Stimulated activated CD8-positive, alpha-beta memory T cell treated with anti-CD3 and anti-CD28 coated beads, Interleukin-7, amount 100 ng/mL, for 1 hour (primary cell): ENCODE data around the gene ARHGAP26.
A peak's percentile ranks its signal among the peaks of the same experiment; 100 is the strongest.

Experiments
- DNase-seq, 2 donors: peaks; one replicate each; pipeline ENCODE4 v3.0.0-alpha.2; 2020; ENCODE audit warnings: low read depth in 2 of 2

ARHGAP26 gene

DNA sequence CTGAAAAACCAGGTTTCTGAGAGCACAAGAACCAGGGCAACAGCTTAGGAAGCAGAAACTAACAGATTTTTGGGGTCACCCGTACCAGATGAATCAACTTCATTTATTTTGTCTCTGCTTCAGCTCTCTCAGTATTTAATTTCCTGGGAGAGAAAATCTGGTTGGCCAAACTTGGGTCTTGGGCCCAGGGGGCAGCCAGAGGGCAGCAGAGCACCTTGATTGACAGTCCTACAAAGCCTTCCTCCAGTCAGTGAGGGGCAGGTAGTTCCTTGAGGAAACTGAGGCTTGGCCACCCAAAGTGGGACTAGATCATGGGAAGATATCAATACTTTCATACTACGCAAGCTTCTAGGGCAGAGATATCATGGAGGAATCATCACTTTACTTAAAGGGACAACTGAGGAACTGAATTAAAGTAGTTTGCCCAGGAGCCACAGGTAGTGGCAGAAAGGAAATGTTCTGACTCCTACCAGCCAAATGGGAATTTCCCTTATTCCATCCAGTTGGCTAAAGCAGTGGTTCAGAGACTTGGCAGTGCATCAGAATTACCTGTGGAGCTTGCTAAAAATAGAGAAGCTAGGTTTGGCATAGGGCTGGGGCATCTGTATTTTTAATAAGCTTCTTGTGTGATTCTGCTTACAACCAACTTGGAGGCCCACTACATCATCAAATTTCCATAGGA is 21.5 kb upstream of the ARHGAP26 start:
- peak; percentile 29 to 37 for DNase-seq

DNA sequence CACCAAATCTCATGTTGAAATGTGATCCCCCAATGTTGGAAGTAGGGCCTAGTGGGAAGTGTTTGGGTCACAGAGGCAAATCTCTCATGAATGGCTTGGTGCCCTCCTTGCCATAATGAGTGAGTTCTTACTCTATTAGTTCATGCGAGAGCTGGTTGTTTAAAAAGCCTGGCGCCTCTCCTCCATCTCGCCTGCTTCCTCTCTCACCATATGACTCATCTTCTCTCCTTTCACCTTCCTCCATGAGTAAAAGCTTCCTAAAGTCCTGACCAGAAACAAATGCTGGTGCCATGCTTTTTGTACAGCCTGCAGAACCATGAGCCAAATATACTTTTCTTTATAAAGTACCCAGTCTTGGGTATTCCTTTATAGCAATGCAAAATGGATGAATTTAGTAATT is 20.9 kb upstream of the ARHGAP26 start:
- DNase-seq = no peak

DNA sequence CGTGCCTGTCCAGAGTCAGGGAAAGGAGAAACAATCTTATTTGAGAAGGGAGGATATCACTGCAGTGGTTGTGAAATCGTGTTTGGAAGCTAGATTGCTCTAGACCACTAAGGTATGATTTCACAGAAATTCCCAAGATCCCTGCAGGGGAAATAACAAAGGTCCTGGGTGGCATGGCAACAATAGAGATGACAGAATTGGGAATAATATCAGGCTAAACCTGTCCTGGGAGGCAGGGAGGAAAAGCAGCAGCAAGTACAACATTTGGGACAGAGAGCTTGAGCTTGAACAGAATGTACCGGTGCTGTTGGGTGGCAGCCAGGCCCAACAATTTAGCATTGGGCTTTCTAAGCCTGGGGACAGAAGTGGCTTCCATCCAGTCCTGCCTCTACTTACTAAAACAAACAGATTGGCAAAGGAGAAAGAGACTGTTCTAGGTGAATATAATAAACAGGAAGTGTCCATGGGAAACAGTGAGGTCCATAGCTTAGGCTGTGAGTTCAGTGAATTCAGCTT is 17.0 kb upstream of the ARHGAP26 start:
- DNase-seq = no peak

DNA sequence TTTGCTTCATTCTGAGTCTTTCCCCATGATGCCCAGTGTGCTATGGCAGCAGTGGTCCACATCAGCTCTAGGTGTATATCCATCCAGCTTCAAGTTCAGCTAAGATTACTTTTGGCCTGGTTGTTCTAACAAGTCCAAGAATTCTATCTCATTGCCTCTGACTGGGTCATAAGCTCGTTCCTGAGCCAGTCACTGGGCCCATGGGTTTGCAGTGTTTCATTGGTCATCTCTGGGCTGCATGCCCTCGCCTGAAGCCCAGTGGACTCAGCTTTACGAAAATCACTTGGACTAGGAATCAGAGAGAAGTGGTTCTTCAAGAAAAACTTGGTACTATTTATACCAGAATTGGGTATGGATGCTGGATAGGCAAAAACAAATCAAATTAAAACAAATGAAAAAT is 16.1 kb upstream of the ARHGAP26 start:
- no peak for DNase-seq

DNA sequence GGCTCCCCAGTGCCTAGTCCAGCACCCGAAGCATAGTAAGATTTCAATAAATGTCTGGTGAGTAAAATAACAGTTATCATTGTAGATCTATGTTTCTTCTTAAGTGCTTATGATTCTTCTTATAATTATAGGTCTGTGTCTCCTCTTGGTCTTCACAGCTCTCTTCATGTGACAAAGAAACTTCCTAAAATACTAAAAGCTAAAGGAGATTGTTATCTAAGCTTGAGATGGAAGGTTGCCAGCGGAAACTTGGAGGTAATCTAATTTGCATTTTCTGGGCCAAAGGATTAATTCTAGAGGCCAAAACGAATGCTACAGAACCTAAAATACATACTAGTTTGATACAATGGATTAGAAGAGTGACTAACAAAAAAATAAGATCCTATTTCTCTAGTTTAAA is 13.6 kb upstream of the ARHGAP26 start:
- no peak for DNase-seq

DNA sequence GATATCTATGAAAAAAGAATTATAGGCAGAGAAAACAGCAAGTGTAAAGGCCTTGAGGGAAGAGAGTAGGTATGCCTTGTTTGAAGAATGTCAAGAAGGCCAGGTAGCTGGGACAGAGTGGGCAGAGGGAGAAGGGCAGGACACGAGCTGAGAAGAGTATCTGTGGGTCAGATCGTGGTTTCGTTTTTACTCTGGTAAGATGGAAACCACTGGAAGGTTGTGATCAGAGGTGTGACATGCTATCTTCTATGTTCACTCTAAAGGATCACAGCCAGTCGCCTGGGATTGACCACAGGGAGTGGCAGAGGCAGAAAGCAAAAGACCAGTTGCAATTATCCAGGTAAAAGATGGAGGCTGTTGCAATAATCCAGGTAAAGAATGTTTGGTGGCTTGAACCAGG is 12.6 kb upstream of the ARHGAP26 start:
- DNase-seq = no peak

DNA sequence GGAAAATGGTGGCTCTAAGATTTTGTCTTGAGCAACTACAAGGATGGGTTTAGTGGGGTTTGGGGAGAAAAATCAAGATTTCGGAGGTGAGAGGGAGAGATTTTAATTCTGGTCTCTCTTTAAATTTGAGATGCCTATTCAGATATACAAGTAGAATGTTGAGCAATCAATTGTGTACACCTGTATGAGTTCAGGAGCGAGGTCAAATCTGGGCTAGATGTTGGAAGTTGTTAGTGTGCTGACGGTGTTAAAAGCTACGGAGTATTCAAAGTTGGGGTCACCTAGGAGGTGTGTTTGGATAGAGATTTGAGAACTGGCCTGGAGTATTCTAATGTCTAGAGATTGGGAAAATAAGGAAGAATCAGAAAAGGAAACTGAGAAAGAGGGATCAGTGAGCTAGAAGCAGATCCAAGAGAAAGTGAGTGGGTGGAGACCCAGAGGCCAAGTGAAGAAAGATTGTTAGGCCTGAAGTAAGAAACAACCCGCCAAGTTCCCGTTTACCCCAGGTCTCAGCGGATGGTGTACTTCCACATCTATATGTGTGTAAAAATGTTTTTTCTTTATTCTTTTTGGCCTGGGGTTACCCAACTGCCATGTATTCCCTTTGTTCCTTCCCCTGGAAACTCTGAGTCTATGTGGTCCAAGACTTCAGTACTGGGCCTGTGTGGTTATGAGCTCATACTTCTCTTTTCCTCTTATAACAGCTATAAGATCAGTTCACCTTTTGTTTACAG is 11.9 kb upstream of the ARHGAP26 start:
- DNase-seq = no peak

DNA sequence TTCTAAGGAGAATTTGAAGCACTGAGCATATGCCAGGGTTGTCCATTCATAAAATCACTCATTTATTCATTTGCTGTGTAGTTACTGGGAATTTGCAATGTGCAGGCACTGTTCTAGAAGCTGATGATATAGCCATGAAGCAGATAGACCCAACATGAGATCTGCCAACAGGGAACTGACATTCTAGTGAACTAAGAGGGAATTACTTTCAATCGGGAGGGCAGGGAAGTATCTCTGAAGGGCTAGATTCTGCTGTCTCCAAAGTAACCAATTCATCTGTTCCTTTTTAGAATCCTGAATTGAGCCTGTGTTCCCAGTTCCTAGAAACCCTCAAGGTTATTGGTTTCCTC is 11.4 kb upstream of the ARHGAP26 start:
- DNase-seq = no peak

DNA sequence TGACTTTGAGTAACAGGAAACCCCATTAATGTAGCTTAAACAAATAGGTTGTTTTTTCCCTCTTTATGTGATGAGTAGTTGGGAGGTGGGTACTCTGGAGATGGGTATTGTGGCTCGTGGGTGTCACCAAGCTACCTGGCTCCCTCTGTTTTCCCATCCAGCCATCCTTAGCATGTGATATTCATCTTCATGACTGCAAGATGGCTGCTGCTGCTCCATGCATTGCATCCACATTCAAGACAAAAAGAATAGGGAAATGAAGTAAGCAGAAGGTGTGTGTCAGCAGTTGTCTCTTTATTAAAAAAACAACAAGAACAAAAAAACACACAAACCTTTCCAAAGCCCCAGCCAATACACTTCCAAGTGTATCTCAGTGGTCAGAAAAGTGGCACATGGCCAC is 6.5 kb upstream of the ARHGAP26 start:
- DNase-seq = no peak

DNA sequence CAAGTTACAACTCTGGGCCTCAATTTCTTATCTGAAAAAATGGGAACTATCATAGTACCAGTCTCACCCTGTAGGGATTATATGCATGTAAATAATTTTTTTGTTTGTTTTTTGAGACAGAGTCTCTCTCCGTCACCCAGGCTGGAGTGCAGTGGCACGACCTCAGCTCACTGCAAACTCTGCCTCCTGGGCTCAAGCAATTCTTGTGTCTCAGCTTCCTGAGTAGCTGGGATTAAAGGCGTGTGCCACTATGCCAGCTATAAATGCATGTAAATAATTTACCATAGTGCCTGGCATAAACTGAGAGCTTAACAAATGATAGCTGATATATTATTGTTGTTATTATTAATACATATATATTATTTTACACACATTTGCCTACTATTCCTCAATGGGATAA is 3.0 kb upstream of the ARHGAP26 start:
- no peak for DNase-seq

DNA sequence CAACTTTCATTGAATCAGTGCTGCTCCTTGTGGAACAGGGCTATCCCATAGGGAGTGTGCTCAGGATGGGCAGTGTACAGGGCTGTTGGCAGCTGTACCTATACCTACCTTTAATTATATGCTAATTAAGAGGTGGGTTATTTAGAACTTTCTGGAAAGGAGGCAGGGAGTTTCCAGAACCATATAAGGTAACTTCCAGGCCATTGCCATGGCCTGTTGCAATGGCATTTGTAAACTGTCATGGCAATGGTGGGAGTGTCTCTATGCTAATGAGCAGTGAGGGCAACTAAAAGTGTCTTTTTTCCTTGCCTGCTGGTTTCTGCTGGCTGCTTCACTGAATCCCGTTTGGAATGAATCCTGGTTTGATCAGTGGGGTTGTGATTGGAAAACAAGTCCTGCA is 2.3 kb upstream of the ARHGAP26 start:
- DNase-seq = no peak

DNA sequence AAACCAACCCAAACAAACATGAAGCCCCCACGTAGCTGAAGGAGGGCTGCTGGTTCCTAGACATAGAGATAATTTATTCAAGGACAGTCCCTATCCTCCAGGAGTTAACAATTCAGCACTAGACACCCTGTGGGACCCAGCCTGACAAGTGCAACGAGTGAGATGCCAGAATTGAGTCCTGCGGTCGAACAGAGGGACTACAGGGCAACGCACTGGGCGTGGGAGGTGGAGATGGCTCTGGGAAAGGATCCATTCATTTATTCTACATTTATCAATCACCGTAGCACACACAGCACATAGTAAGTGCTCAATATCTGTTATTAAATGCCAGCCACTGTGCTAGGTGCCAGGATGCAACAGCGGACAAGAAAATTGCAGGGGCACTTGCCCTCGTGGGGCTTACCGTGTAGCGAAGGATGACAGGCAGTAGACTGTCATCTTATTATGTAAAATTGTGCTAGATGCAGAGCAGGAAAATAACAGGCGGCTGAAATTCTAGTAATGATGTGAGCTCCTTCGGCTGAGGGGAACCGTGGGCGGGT is 855 bp upstream of the ARHGAP26 start:
- no peak for DNase-seq

DNA sequence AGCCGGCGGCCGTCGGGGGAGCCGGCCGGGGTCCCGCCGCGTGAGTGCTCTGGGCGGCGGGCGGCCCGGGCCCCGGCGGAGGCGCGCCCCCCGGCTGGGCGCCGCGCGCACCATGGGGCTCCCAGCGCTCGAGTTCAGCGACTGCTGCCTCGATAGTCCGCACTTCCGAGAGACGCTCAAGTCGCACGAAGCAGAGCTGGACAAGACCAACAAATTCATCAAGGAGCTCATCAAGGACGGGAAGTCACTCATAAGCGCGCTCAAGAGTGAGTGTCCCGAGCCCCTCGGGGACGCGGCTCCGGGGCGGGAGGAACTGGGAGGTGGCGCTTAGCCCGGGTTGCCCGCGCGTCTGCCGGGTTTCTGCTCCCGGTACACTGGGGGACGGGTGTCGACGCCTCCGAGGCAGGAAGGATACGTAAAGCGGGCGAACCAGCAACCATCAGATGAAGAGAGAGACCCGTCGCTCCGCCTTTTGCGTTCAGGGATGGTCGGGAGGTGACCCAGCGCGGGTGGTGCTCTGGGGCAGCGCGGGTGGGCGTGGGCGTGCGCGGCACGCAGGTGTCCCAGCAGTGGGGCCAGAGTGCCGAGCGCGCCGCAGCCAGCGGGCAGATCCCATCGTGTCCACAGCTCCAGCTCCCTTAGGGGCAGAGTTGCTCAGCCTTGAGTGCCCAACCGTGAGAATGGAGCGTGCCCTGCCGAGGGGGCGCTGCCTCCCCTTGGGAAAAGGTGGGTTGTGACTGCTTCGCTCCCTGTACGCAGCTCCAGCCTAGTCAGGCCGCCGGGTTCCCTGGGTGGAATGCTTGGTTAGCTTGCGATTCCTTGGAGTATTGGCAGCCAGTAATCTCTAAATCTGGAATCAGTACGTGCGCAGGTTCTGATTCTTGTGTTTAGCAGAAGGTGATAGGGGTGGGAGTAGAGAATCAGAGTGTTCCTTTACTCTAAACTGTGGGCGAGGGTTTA is 753 bp downstream of the ARHGAP26 start:
- peak; percentile 27 to 35 for DNase-seq

DNA sequence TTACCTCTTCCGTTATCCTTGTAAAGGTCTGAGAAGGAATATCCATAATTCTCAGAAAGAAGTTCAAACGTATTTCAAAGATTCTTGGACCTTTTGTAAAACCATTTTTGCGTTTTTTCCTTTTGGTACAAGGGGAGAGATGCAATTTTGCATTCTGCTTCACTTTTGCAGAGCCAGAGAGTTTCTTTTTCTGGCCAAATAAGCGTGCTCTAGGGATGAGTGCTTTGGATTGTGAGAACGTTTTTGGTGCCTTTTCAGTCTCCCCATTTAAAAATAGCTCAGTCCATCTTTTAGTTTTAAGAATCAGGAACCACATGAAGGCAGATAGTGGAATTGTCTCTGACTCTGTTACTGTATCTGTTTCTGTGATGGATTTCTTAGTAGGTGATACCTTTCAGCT is 1.5 kb downstream of the ARHGAP26 start:
- no peak for DNase-seq

DNA sequence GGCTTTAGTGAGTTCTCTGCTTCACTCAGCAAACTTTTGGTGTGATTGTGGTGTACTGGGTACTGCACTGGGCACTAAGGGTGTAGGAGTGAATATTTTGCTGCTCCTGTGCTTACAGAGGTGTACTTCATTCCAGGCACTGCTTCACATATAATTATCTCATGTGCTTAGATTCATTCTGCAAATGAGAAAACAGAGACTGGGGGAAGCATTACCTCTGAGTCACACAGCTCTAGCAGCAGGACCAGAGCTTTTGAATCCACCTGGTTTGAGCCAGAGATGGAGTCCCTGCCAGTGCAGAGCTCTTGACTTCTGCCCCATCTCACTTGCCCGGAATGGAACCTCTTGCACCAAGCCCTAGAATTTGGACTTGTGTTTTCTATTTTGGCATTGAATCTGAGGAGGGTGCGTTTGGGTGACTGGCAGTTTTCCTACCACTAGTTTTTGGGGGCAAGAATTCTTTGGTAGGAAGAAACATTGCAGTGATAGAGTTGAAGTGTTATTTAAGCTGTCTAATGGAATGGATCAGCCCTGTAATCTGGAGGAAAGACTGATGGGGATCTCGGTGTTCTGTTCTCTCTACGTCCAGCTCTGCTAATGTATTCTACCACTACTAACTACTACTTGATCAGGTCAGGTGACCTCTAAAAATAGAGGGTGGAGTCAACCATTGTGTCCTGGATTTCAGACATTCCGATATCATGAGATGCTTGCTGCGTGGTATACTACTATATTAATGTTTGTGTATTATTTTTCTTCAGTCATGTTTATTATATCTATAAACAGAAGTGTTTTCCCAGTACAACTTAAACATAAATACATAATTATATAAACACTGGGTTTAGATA is 2.5 kb downstream of the ARHGAP26 start:
- no peak for DNase-seq

DNA sequence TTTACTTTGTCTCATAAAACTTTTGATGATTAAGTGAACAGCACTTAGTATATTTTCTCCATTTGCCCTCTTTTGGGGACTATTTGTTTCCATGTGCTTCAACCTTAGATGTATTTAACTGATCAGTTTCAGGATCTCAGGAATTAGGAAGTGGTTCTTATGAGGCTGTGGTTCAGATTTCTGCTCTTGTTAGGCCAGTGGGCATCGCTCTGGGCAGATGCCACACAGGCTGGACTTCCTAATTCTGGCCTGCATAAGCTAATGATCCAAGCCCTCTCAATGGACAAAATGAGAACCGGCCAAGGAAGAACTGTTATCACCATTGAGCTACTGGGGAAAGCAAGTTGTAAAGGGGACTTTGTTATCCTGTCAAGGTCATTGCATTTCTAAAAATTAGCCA is 6.9 kb downstream of the ARHGAP26 start:
- DNase-seq = no peak

DNA sequence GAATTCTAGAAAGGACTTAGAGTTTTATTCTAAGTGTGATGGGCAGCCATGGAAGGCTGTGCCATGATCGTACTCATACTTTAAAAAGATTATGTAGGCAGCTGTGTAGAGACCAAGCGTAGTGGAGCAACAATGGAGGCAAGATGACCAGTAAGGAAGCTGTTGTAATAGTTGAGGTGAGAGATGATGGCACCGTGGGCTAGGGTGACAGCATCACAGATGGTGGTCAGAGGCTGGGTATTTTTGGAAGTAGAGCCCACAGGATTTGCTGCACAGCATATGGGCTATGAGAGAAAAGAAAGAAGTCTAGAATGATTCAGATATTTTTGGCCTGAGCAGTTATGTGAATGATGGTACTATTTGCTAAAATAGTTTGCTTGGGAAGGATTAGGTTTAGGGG is 7.7 kb downstream of the ARHGAP26 start:
- DNase-seq = no peak

DNA sequence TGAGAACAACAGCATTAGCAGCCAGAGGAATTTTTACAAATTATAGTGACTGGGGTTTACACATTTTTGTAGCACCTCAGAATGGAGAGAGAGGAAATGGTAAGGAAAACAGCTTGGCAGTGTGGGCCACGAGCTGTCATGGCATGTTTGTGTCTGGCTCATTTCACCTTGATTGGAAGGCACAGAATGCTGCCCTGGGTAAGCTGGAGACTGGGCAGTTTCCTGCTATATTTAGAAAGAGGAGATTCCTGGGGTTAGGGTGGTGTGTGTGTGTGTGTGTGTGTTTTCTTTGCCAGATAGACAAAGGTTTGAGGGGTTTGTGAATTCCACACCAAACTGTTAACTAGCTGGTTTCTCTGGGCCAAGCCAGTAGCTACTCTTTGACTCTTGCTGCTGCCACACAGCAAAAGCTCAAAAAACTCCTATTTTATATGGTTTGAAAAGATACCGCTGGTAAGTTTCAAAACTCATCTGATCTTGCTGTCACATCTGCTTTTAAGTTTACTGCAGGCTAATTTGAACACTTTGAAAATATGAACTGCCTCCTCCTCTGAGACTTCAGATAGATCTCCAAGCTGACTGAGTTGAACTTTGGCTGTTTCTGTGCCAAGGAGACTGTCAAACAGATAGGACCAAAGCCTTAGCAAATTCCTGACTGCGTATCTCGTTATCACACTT is 9.1 kb downstream of the ARHGAP26 start:
- DNase-seq = no peak

DNA sequence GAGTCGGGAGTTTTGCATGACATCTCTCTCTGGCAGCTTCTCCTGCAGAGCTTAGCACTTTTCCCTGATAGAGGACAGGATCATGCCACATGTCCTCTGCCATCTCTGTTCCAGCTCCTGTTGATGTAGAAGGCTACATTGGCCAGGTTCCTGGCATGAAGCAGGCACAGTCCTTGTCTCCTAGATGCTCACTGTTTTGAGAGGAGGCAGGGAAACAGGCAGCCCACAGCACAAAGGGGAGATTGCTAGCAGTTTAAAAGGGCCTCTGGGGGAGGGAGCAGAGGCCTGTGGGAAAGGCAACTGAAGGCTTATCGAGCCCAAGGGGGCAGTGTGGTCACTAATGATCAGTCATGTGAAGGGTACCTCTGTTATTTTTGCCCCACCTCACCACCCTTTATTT is 10.7 kb downstream of the ARHGAP26 start:
- DNase-seq = no peak

DNA sequence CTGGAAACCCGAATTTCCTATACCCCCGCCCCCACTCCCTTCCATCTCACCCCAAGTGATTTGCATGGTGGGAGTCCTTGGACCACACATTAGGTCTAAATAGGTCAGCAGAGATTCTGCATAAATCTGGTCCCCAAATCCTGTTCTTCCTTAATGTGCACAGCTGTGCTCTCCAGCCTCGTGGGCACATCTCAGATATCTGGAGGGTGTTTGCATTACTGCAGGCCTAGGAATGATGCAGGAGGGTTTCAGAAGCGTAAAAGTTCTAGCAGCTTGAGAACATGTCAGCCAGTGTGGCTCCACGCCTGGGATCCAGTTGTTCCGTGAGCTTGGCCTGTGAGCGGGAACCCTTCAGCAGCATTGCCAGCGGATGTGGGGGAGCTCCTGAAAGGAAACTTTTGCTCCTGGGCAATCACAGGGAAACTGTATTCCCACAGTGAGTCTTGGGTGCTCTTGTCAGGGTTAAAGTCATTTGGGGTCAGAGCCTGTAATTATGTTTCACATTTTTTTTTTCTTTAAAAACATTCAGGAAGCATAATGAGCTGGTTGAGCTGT is 12.9 kb downstream of the ARHGAP26 start:
- DNase-seq = no peak
